ENCODE results near the gene ZBTB39.
"Not testable (repeated sequence)": the region's sequence is repeated elsewhere in the genome, so short reads cannot be mapped to it uniquely, and the experiment has no call there.

Gene ZBTB39

GRCh38 chr12:57005980-57006808 is at the start of gene ZBTB39:
Gene ZBTB39 (minus strand): TSS chr12:57006546. CDS start chr12:57004917, 1,629 bp downstream.
- FAIRE-seq = no peak

GRCh38 chr12:57055824-57056223 is 49.5 kb upstream of the ZBTB39 start:
- FAIRE-seq = no peak

GRCh38 chr12:57053901-57054300 is 47.6 kb upstream of the ZBTB39 start:
- FAIRE-seq = not testable (repeated sequence)

- not testable (repeated sequence) for FAIRE-seq
These were observed 46.8 kb upstream of the ZBTB39 start for GRCh38 chr12:57053146-57053545.

- FAIRE-seq = no peak
These were observed 44.7 kb upstream of the ZBTB39 start for GRCh38 chr12:57051011-57051410.

GRCh38 chr12:57049890-57050289 is 43.5 kb upstream of the ZBTB39 start, which contains the start of gene MYO1A:
Gene MYO1A (minus strand): TSS chr12:57050129. CDS start chr12:57048323, 1,806 bp downstream.
- FAIRE-seq = no peak

GRCh38 chr12:57049119-57049446 is 42.7 kb upstream of the ZBTB39 start:
- no peak for FAIRE-seq

- no peak for FAIRE-seq
These were observed 42.2 kb upstream of the ZBTB39 start for GRCh38 chr12:57048423-57049118.

- no peak for FAIRE-seq
These were observed 41.6 kb upstream of the ZBTB39 start for GRCh38 chr12:57047981-57048380.

GRCh38 chr12:57046947-57047890 is 40.9 kb upstream of the ZBTB39 start:
- no peak for FAIRE-seq

- FAIRE-seq = no peak
These were observed 39.9 kb upstream of the ZBTB39 start for GRCh38 chr12:57046086-57046791.

GRCh38 chr12:57044889-57045288 is 38.5 kb upstream of the ZBTB39 start:
- no peak for FAIRE-seq

- no peak for FAIRE-seq
These were observed 38.1 kb upstream of the ZBTB39 start for GRCh38 chr12:57044468-57044867.

GRCh38 chr12:57042695-57043094 is 36.3 kb upstream of the ZBTB39 start:
- no peak for FAIRE-seq

GRCh38 chr12:57040750-57041149 is 34.4 kb upstream of the ZBTB39 start:
- no peak for FAIRE-seq

- FAIRE-seq = no peak
These were observed 33.9 kb upstream of the ZBTB39 start for GRCh38 chr12:57040211-57040610.

- no peak for FAIRE-seq
These were observed 32.9 kb upstream of the ZBTB39 start for GRCh38 chr12:57039016-57039798.

- FAIRE-seq = no peak
These were observed 30.9 kb upstream of the ZBTB39 start for GRCh38 chr12:57037264-57037663.

GRCh38 chr12:57033431-57033830 is 27.1 kb upstream of the ZBTB39 start:
- FAIRE-seq = no peak

- no peak for FAIRE-seq
These were observed 25.4 kb upstream of the ZBTB39 start for GRCh38 chr12:57031789-57032188.

GRCh38 chr12:57031138-57031725 is 24.9 kb upstream of the ZBTB39 start:
- no peak for FAIRE-seq

Data from colon (tissue), 2 donors.